Astrocyte (in vitro differentiated cells and primary cell): Measurements from ENCODE around the gene OGFOD3. TPM values are rescaled to one million over a fixed set of nuclear protein-coding genes. Genes with fewer than 3 reads are reported as not detected.

Experiments
- DNase-seq: peaks from one replicate; pipeline ENCODE4 v3.0.0-alpha.2; 2010; ENCODE audit warnings: low read depth
- FAIRE-seq: peaks from 2 replicates; lab custom pipeline; 2011; peaks lifted over from hg19 to GRCh38; lab: Jason Lieb, UNC
- H2AFZ ChIP-seq: 2 replicates; pipeline ENCODE4 v1.6.0; 2012; ENCODE audit warnings: low read depth, low read length, inconsistent platforms
- H3K27ac ChIP-seq: 2 replicates; pipeline ENCODE4 v1.5.1; 2011; ENCODE audit warnings: low read depth, low read length, inconsistent platforms
- H3K27me3 ChIP-seq: 2 replicates; pipeline ENCODE4 v1.6.0; 2011; ENCODE audit warnings: low read length, inconsistent platforms; ENCODE audit not compliant: insufficient read depth
- H3K36me3 ChIP-seq: 2 replicates; pipeline ENCODE4 v1.5.1; 2011; ENCODE audit warnings: low read length, inconsistent platforms; ENCODE audit not compliant: insufficient read depth
- H3K4me1 ChIP-seq: 2 replicates; pipeline ENCODE4 v1.5.1; 2011; ENCODE audit warnings: low read length, inconsistent platforms; ENCODE audit not compliant: insufficient read depth
- H3K4me2 ChIP-seq: 2 replicates; pipeline ENCODE4 v1.6.0; 2012; ENCODE audit warnings: low read length, inconsistent platforms
- H3K4me3 ChIP-seq: 2 replicates; pipeline ENCODE4 v1.5.1; 2011; ENCODE audit warnings: low read depth, mild to moderate bottlenecking, low read length, inconsistent platforms; ENCODE audit not compliant: insufficient read depth
- H3K79me2 ChIP-seq: 2 replicates; pipeline ENCODE4 v1.6.0; 2012; ENCODE audit warnings: mild to moderate bottlenecking, low read length, inconsistent platforms; ENCODE audit not compliant: insufficient read depth
- H3K9ac ChIP-seq: 2 replicates; pipeline ENCODE4 v1.6.0; 2012; ENCODE audit warnings: mild to moderate bottlenecking, low read length, inconsistent platforms
- H3K9me3 ChIP-seq: 2 replicates; pipeline ENCODE4 v1.5.1; 2012; ENCODE audit warnings: low read depth, mild to moderate bottlenecking, low read length, inconsistent platforms; ENCODE audit not compliant: insufficient read depth
- H4K20me1 ChIP-seq: 2 replicates; pipeline ENCODE4 v1.6.0; 2012; ENCODE audit warnings: low read length, inconsistent platforms; ENCODE audit not compliant: insufficient read depth
- H3K27ac Mint-ChIP-seq: one replicate; pipeline ENCODE4 v1.8.0; 2021; ENCODE audit warnings: mild to moderate bottlenecking, mixed read lengths; ENCODE audit not compliant: unreplicated experiment
- H3K27me3 Mint-ChIP-seq: one replicate; pipeline ENCODE4 v1.8.0; 2021; ENCODE audit warnings: low read depth, mixed read lengths; ENCODE audit not compliant: unreplicated experiment
- H3K36me3 Mint-ChIP-seq: one replicate; pipeline ENCODE4 v1.8.0; 2021; ENCODE audit warnings: low read depth, mixed read lengths; ENCODE audit not compliant: unreplicated experiment
- H3K4me1 Mint-ChIP-seq: one replicate; pipeline ENCODE4 v1.8.0; 2021; ENCODE audit warnings: low read depth, mixed read lengths; ENCODE audit not compliant: unreplicated experiment
- H3K4me3 Mint-ChIP-seq: one replicate; pipeline ENCODE4 v1.8.0; 2021; ENCODE audit warnings: mild to moderate bottlenecking, moderate library complexity, mixed read lengths; ENCODE audit not compliant: unreplicated experiment
- H3K9me3 Mint-ChIP-seq: one replicate; pipeline ENCODE4 v1.8.0; 2021; ENCODE audit warnings: mild to moderate bottlenecking, mixed read lengths; ENCODE audit not compliant: unreplicated experiment
- CTCF ChIP-seq: IDR thresholded peaks from 2 replicates; pipeline ENCODE4 v1.5.1; 2011; ENCODE audit warnings: low read depth, mild to moderate bottlenecking, inconsistent platforms, low read length, moderate library complexity; ENCODE audit not compliant: insufficient read depth
- EZH2 ChIP-seq: IDR thresholded peaks from 2 replicates; pipeline ENCODE4 v1.6.1; 2012; ENCODE audit warnings: mild to moderate bottlenecking, low read length, inconsistent platforms; ENCODE audit not compliant: insufficient read depth
- total RNA-seq: library from RNA; stranded (reverse); gene quantifications from 2 replicates; pipeline ENCODE4 v1.2.1, GENCODE V29; 2021

Gene OGFOD3
- total RNA-seq, 1 donor from 2014 or later, result 20.9 TPM

- Histone ChIP-seq H3K9me3 (no peaks in the 10 kb centered on the region), H3K36me3 (peaks cover 3% of the 10 kb centered on the region), H3K27ac (no peak overlapping the region), H3K4me3 (no peak overlapping the region), H3K4me2 (no peak overlapping the region), H3K27me3 (no peaks in the 10 kb centered on the region), H4K20me1 (peaks cover 5% of the 10 kb centered on the region), H3K4me1 (peaks cover 6% of the 10 kb centered on the region), H2AFZ (no peak overlapping the region), H3K79me2 (no peaks in the 10 kb centered on the region), H3K9ac (no peak overlapping the region)
- no peaks in the 10 kb centered on the region for H3K9me3 Mint-ChIP-seq
- peaks cover 3% of the 10 kb centered on the region for H3K4me1 Mint-ChIP-seq
- DNase-seq (no peak), FAIRE-seq (no peak)
- no peaks in the 10 kb centered on the region for H3K27me3 Mint-ChIP-seq
- peaks cover 6% of the 10 kb centered on the region for H3K36me3 Mint-ChIP-seq
- H3K27ac Mint-ChIP-seq, result no peak overlapping the region
- no peak overlapping the region for H3K4me3 Mint-ChIP-seq
- TF ChIP-seq EZH2 (no peak), CTCF (no peak)
Measured at GRCh38 chr17:82397449-82398335, 20.7 kb downstream of the OGFOD3 start.

- peaks cover 6% of the 10 kb centered on the region for H3K4me1 ChIP-seq
- H3K9me3 ChIP-seq, result no peaks in the 10 kb centered on the region
- H3K27me3 ChIP-seq, result no peaks in the 10 kb centered on the region
- H3K36me3 Mint-ChIP-seq, result peaks cover 6% of the 10 kb centered on the region
- no peaks in the 10 kb centered on the region for H3K9me3 Mint-ChIP-seq
- H3K4me1 Mint-ChIP-seq, result peaks cover 3% of the 10 kb centered on the region
- FAIRE-seq, result no peak
- no peak overlapping the region for H3K9ac ChIP-seq
- no peak overlapping the region for H3K4me2 ChIP-seq
- H3K4me3 ChIP-seq, result no peak overlapping the region
- no peak overlapping the region for H3K27ac ChIP-seq
- peaks cover 5% of the 10 kb centered on the region for H4K20me1 ChIP-seq
- H3K27me3 Mint-ChIP-seq, result peaks cover 3% of the 10 kb centered on the region
- TF ChIP-seq CTCF (no peak), EZH2 (no peak)
- H3K79me2 ChIP-seq, result no peaks in the 10 kb centered on the region
- no peak overlapping the region for H3K27ac Mint-ChIP-seq
- peaks cover 2% of the 10 kb centered on the region for H3K36me3 ChIP-seq
- no peak overlapping the region for H2AFZ ChIP-seq
- no peak overlapping the region for H3K4me3 Mint-ChIP-seq
- peak; percentile 53 for DNase-seq
Measured at GRCh38 chr17:82396601-82397435, 21.6 kb downstream of the OGFOD3 start.
